NCI-H2081 treated with DMSO at 0.1 percent for 48 hours (cell line): ENCODE measurements around the gene SNX33.
"Not testable (repeated sequence)": the region's sequence is repeated elsewhere in the genome, so short reads cannot be mapped to it uniquely, and the experiment has no call there.

Experiments
- DNase-seq: peaks from one replicate; lab custom pipeline; 2025; lab: John Stamatoyannopoulos, UW

Gene SNX33

GRCh38 chr15:75699961-75700874 is 52.5 kb downstream of the SNX33 start:
- DNase-seq, result not testable (repeated sequence)

- not testable (repeated sequence) for DNase-seq
Observed at GRCh38 chr15:75701071-75702003, 53.6 kb downstream of the SNX33 start.

GRCh38 chr15:75702436-75702835 is 54.7 kb downstream of the SNX33 start:
- DNase-seq, result no peak

DNA sequence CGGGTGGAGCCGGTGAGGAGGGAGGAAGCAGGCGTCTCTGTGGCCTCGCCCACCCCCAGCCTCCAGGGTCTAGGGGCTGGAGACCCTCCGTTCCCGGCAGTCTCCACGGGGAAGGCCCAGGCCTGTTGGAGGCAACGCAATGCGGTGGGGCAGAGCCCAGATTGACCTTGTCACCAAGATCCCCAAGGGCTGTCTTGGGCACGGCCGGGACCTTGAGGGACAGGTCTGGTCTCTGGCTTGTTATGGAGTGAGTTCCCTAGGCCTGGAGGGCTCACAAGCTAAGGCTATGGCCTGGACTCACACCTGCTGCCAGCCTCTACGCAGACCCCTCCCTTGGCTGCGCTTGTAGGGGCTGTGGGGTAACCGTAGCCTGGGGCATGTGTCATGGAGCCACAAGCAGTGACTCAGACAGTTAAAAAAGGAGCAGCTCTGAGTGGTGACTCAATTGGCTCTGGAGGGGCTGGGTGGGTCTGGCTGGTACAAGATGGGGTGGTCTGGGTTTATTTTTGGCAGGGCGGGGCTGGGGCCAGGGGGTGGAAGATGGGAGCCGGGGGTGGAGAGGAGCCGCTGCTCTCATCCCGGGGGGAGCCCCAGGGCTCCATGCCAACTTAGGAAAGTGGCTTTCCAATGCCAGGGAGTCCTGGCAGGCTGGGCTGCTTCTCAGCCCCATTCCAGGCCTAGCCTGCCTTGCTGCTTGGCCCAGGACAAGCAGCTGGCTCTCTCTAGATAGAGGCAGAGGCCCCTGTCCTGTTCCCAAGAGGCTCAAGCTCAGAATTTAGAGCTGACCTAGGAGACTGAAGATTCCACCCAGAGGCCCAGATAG is 55.9 kb downstream of the SNX33 start:
- DNase-seq, result not testable (repeated sequence)

GRCh38 chr15:75704263-75704615 is 56.5 kb downstream of the SNX33 start:
- no peak for DNase-seq

DNA sequence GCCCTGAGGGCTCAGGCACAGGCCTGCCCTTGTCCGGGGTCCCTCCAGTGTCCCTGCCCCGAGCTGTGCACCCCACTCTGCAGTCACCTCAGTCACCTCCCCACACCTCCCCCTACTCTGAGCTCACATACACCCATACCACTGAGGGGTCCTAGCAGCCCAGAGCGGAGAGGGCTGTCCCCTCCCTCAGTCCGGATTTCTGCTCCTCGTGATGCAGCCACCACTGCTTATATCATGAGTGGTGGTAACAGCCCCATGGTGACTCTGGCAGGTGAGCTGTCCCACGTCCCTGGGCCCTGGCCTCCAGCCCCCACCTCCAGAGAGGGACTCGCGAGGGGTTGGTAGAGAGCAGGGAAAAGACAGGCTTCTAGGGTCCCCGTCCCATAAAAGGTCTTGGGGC is 56.9 kb downstream of the SNX33 start:
- DNase-seq, result no peak

- not testable (repeated sequence) for DNase-seq
Observed at GRCh38 chr15:75705375-75705774, 57.7 kb downstream of the SNX33 start.

DNA sequence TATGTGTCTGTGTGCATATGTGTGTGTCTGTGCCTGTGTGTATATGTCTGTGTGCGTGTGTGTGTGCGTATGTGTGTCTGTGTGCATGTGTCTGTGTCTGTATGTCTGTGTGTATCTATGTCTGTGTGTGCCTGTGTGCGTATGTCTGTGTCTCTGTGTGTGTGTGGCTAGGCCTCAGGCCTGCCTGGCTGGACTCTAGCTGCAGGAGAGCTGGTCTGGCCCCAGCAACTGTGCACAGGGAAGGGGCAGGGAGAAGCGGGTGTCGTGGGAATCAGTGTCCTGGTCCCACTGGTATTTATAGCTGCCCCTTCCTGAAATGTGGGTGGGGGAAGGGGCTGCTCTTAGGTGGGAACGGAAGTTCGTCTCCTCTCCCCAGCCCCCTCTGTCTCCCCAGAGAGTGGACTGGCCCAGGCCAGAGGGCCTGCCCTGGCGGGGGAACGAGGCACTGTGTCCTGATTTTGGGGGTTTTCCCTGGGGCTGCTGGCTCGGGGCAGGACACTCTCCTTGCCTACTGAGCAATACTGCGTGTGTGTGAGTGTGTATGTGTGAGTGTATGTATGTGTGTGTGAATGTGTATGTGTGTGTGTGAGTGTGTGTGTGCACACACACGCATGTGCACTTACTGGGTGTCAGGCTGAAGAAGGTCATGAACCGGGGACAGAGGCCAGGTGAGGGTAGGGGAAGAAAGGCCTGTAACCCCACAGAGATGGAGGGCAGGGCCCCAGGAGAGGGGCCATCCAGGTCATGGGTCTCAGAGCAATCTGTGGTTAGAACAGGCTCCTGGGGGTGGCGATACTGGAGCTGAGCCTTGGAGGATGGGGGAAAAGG is 58.4 kb downstream of the SNX33 start:
- DNase-seq, result no peak

DNA sequence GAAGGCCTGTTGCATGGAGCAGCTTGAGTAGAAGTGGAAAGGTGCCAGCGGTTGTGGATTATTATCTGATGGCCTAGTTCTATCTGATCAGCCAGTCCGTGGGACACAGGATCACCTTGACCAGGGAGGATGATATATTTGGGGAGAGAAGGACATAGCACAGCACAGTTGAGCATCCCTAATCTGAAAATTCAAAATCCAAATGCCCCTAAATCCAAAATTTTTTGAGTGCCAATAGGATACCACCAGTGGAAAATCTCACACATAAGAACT is 58.9 kb downstream of the SNX33 start:
- no peak for DNase-seq

GRCh38 chr15:75709458-75709857 is 61.7 kb downstream of the SNX33 start:
- not testable (repeated sequence) for DNase-seq

DNA sequence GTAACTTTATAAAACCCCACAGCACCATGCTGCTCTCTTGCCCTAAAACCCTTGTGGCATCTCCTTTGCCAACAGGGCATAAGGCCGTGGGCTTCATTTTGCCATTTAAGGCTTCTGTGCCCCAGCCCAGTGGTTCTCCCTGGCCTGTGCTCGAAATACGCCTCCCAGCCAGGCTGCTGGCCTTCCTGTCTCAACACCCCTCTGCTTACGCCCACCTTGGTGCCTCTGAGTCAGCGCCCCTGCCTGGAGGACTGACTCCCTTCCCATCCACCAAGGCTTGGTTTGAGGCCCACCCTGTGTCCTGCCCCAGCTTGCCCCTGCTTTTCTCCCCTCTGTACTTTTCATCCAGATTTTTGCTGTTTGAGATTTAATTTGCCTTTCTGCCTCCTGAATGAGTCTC is 63.2 kb downstream of the SNX33 start:
- not testable (repeated sequence) for DNase-seq

- not testable (repeated sequence) for DNase-seq
Observed at GRCh38 chr15:75711495-75711894, 63.8 kb downstream of the SNX33 start.
